ENCODE measurements around the gene SLC6A2.

The SLC6A2 gene

DNA sequence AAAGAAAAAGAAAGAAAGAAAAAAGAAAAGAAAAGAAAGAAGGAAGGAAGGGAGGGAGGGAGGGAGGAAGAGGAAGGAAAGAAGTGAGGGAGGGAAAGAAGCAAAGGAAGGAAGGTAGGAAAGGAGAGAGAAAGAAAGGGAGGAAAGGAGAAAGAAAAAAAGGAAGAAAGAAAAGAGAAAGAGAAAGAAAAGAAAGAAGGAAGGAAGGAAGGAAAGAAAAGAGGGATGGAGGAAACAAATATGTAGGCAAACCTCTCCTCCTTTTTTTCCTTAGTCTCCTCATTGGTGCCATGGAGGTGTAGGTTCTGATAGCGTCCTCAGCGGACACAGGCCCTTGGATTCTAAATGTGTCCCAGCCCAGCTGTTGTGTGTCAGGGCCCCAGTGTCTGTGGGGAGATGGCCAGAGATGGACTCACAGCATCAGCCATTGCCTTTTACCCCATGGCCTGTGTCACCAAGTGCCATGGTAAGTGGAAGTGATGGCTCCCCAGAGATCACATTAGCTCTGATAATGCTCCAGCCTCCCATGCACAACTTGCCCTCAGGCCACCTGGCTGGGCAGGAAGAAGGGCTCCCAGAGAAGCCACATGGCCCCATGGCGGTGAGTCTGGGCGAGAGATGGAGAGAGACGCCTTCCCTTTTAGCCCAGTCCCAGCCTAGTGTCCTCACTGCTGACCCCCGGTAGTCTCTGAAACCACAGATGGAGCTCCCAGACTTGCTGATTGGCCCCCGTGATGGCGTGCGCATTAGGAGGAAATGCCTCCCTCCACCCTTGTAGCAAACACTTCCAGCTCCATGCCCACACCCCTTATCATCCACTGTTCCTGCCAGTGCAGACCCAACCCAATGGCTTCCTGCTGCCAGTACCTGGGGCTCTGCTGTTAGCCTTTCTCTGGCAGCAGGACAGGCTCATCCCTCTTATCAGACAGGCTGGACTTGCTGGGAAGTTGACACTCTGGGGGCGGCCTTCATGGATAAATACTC lies 3.7 kb upstream of the SLC6A2 start:
- no peak for DNase-seq

DNA sequence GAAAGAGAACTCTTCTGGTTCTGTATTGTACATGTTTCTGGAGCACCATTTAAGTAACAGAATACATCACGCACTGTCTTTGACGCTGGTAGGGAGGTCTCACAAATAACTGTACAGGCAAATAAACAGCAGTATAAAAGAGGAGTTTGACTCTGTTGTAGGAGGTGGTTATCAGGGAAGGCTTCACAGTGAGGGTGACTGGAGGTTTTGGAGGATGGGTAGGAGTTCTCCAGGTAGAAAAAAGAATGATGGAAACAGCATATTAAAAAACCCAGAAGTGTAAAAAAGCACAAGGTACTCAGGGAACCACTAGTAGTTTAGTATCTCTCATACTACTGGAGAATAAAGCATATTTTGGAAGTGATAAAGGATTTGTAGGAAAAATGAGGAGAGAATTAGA lies 2.7 kb upstream of the SLC6A2 start:
- DNase-seq: no peak

DNA sequence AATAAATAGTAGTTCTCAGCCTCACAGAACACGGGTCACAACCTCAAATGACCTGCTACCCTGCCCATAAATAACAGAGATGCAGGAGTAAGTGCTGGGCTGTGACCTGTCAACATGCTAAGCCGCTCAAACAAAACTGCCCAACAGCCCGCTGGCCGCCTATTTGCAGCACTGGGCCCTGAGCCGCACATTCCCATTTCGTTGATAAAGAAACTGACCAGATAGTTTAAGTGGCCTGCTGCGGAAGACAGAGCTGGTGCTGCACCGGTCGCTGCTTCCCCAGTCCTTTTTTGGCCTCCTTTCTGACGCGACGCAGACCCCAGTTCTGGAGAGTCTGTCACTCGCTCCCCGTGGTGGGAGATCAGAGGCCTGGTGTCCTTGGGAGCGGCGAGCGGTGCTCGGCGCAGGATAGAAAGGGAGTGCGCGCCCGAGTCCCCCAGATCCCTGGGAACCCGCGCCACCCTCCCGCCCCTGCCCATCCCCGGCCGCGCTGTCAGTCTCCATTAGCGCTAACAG lies 349 bp upstream of the SLC6A2 start:
- no peak for DNase-seq

DNA sequence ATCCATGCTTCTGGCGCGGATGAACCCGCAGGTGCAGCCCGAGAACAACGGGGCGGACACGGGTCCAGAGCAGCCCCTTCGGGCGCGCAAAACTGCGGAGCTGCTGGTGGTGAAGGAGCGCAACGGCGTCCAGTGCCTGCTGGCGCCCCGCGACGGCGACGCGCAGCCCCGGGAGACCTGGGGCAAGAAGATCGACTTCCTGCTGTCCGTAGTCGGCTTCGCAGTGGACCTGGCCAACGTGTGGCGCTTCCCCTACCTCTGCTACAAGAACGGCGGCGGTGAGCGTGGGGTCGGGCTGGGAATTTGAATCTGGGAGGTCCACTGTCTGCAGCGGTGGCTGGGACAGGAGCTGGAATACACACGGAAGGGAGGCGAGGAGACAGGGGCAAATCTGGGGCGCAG lies 904 bp downstream of the SLC6A2 start:
- no peak for DNase-seq

GRCh38 chr16:55657616-55658015 lies 1.8 kb downstream of the SLC6A2 start:
- DNase-seq: no peak

- no peak for DNase-seq
These were observed 3.2 kb downstream of the SLC6A2 start for GRCh38 chr16:55658898-55659420.

DNA sequence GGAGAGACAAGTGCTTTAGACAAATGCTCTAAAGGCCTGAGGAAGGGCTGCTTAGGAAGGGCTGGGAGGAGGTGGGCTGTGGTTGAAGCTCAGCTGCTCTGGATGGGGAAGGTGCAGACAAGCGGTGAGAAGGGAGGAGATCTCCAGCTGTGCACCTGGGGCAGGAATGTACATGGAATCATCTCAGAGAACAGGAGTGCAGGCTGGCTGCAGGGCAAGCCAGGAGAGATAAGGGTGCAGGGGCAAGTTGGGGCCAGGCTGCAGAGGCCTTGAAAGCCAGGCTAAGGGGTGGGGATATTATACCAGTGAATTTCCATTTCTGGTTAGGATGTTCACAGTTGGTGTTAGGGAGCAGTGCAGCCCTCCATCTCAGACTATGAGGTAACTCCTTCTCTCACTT lies 4.2 kb downstream of the SLC6A2 start:
- DNase-seq: no peak

DNA sequence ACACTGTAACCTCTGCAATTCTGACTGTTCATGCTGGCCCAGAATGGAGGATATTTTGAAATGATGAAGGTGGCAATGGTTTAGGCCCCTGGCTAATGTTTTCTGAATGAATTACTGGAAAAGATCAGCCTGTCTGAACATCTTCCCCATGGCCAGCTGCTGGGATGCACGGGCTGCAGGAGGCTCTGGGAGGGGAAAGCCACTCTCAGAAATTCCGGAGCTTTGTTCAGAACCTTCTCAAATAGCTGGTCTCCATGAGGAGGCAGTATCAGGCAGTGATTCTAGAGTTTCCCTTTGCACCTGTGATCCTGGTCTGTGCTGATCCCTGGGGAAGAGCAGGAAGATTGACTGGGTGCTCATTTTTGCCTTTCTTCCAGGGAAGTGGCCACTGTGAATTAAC lies 5.0 kb downstream of the SLC6A2 start:
- DNase-seq: no peak

DNA sequence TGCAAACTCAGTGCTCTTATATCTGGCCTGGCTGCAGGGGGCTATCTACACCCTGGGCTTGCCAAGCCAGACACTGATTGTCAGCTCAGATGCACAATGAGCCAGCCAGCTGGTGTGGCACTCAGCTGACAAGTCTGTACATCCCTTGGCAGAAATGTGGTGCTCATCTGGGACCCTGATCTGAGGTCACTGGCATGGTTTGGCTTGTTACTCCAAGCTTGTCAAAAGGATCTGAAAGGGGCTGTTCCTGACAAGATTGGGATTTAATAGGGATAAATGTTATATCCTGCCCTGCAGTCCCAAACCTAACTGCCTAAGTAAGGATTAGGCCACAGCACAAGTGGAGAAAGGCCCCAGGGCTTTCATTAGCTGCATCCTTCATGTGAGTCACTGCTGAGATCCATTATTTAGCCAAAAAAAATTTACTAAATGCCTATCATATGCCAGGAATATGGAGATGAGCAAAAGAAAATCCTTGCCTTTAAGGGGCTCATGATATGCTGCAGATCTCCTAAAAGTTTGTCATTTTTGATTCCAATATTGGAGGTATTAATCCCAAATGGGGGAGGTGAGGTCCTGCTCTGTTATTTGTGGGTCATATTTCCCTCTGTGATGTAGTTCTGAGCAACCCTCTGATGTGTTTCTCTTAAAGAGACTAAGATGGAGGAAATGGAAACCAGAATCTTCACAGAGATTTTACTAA lies 6.3 kb downstream of the SLC6A2 start:
- DNase-seq: peak; percentile 80

- no peak for DNase-seq
These were observed 6.8 kb downstream of the SLC6A2 start for GRCh38 chr16:55662644-55663031.

GRCh38 chr16:55663225-55663624 lies 7.4 kb downstream of the SLC6A2 start:
- DNase-seq: no peak

- peak; percentile 81 for DNase-seq
These were observed 8.2 kb downstream of the SLC6A2 start for GRCh38 chr16:55663765-55664677.

DNA sequence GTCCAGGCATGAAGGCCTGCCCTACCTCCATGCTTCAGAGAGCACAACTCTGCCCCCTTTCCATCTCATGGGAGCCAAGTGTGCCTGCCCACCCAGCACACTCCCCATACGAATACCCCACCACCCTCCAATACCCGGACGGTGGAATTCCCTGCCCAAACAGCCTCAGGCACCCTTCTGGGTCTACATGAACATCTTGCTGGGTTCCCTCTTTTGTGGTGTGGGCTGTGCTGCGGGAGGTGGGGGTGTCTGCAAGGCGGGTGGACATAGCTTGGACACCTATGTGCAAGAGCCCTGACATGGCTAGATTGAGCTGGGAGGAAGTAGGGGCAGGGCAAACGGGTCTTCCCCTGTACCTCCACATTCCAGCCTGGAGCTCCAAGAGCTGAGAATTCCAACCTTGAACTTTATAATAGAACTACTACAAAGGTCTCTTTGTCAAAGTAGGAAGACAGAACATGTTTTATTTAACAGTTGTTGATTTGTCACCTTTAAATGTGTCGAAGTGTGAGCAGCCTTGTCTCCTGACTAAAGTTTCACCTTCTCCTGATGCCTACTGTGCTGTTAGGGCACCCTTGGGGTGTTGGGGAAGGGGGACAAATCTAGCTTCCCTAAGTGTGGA lies 9.1 kb downstream of the SLC6A2 start:
- DNase-seq: no peak

GRCh38 chr16:55665511-55665910 lies 9.7 kb downstream of the SLC6A2 start:
- no peak for DNase-seq

DNA sequence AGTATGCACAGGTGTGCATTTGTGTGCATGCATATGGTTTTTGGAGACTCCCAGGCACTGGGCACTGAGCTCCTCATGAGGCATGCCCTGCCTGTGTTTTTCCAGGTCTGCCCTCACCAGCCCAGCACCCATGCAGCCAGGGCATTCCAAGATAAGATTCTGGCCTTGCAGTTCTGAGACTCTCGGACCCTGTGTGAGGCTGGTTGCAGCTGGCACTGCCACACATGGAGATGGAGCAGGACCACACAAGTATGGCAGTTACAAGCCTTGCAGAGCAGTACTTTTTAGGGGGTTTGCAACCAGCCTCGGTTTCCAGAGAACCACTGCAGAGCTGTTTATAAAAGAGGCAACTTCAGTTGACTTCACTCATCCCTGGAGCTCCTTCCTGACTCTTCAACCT lies 10.2 kb downstream of the SLC6A2 start:
- DNase-seq: no peak

DNA sequence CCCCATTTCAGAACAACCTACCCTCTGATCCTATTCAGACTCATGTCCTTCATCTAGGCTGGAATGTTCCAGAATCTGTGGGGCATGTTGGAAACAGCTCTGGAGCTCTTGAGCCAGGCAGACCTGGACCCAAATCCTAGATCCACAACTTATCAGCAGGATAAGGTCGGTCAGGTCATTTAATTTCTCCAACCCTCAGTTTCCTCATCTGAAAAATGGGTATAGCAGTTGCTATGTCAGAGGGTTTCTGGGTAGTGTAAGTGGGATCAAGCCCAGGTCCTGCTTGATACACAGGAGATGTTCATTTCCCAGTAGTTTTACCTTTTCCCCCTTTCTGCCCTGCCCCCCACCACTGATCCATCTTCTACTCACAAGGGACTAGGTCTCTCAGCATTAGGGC lies 12.0 kb downstream of the SLC6A2 start:
- DNase-seq: no peak

- peak; percentile 45 for DNase-seq
These were observed 12.8 kb downstream of the SLC6A2 start for GRCh38 chr16:55668340-55669281.

DNA sequence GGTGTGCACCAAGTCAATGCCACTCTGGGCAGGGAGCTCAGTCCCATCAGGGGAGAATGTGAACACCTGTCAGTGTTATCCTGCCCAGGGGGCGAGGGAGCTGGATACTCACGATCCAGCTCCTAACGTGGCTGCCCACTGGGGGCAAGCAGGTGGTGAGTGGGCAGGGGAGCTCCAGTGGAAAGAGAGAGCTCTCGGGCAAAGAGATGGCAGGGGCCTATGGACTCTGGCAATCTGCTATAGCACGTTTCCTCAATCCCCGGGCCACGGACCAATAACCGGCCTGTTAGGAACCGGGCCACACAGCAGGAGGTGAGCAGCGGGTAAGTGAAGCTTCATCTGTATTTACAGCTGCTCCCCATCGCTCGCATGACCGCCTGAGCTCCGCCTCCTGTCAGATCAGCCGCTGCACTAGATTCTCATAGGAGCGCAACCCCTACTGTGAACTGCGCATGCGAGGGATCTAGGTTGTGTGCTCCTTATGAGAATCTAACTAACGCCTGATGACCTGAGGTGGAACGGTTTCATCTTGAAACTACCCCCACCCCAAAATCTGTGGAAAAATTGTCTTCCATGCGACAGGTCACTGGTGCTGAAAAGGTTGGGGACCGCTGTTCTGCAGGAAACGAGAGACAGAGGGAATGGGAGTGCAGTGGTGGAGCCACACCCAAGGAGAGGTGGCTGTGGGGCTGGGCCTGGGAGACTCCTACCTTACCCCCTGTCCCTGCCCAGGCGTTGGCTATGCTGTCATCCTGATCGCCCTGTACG lies 15.6 kb downstream of the SLC6A2 start:
- no peak for DNase-seq

DNA sequence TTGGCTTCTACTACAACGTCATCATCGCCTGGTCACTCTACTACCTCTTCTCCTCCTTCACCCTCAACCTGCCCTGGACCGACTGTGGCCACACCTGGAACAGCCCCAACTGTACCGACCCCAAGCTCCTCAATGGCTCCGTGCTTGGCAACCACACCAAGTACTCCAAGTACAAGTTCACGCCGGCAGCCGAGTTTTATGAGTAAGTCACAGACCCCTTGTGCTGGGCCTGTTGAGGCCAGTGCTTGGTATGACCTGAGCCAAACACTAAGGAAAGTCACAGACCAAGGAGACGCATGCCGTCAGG lies 16.1 kb downstream of the SLC6A2 start:
- no peak for DNase-seq

DNA sequence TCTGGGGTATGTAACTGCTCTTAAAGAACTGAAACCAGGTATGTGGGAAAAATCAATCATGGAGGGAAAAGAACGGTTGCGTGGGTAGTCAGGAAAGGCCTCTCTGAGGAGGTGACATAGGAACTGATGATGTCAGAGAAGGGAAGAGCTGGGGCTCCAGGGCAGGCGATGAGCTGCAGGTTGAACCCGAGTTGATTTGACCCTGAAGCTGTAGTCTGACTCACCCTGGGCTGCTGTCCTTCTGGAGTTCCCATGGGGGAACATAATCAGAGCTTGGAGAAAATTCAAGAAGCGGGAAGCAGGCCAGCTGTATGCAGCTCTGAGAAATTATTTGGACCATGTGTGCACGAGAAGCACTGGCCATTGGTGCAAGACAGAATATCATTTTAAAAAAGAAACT lies 16.7 kb downstream of the SLC6A2 start:
- peak; percentile 53 for DNase-seq
